HG03565 (cell line): ENCODE data around the gene NAA50.

Source experiments
- ATAC-seq: cut with Tn5 transposase; IDR thresholded peaks from one replicate; pipeline ENCODE4 v1.9.1; 2021; ENCODE audit warnings: mild to moderate bottlenecking, moderate library complexity; ENCODE audit not compliant: unreplicated experiment

NAA50 gene

GRCh38 chr3:113745756-113746547, at the start of gene NAA50:
Gene NAA50, minus strand, starts transcription at chr3:113746249. Its CDS starts 300 bp downstream, at chr3:113745949.
- peak; percentile 31 for ATAC-seq

- ATAC-seq: no peak
Measured at GRCh38 chr3:113795693-113796092, 49.6 kb upstream of the NAA50 start.

DNA sequence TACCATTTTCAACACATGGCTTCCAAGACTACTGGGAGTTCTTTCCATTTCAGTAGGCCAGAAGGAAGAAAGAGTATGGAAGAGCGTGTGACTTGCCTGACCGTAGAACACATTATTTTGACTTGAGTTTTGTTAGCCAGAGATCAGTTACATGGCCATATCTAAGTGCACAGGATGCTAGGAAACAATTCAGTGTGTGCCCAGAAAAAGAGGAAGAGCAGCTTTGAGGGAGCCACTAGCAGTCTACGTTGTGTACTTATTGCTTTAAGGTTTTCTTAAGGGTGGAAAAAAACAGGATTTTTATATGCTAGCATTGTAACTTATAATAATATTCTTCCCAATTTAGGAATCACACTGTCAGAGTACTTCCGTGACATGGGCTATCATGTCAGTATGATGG, 48.5 kb upstream of the NAA50 start:
- no peak for ATAC-seq

DNA sequence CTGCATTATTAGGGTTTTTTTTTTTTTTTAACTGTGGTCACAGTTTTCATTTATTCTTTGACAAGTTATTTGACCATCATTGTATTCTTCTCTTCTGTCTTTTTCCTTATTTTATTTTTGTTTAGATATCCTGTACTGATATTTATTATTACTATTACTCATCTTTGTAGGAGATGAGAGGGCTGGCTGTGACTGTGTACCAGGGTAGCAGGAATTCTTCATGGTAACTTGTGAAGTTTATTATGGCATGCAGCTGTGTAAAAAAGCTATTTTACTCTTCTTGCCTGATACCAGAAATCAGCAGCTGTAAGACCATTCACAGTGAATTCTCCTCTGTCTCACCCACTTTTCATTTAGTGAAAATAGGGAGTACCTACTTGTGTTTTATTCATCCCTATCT, 45.3 kb upstream of the NAA50 start:
- ATAC-seq: no peak

- no peak for ATAC-seq
Measured at GRCh38 chr3:113783980-113784379, 37.9 kb upstream of the NAA50 start.

DNA sequence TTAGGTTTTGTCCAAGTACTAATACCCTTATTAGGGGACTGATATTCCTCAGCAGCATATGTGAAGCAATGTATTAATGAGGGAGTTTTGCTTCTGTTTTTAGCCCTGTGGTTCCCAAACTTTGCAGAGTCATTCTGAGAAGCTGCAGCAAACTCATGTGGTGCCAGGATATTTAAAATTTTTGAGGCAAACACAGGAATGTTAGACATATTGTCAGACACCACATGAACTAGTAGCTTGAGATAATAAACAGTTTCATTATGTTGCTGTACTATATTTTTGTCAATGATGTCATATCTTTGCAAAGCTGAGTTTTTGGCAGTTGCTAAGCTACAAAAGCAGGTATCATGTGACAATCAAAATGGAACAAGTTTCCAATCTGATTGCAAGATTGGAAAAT, 37.4 kb upstream of the NAA50 start:
- ATAC-seq: peak; percentile 65

GRCh38 chr3:113776564-113776963, 30.5 kb upstream of the NAA50 start:
- ATAC-seq: no peak

GRCh38 chr3:113775516-113775915, 29.5 kb upstream of the NAA50 start:
- ATAC-seq: no peak

- ATAC-seq: no peak
Measured at GRCh38 chr3:113773381-113773780, 27.3 kb upstream of the NAA50 start.

GRCh38 chr3:113771993-113772392, 25.9 kb upstream of the NAA50 start:
- ATAC-seq: no peak

DNA sequence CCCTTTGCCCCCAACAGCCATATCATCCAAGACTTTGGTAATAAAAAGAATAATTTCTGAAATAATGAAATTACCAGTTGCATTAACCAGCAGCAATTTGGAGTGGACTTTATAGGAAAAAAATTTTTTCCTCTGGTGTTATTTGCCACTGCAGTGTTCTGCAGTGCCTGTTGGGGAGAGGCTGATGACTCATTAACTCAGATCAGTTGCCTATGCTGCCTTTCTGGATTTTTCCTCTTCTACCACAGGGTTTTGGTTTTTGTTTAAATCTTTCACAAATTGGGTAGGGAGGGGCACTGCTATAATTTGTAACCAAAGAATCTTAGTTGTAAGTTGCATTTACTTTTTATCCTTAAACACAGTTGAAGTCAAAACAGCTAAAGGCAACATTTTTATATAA, 23.5 kb upstream of the NAA50 start:
- ATAC-seq: no peak

DNA sequence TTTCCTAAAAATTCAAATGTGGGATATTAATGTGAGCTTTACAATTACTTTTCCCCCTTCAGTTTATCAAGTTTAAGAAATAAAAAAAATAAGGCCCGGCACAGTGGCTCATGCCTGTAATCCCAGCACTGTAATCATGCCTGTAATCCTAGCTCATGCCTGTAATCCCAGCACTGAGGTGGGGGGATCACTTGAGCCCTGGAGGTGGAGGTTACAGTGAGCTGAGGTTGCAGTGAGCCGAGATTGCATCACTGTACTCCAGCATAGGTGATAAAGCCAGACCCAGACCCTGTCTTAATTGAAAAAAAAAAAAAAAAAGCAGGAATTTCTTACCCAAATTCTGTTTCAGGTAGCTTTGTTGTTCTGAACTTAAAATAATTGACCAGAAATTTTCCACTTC, 18.6 kb upstream of the NAA50 start:
- no peak for ATAC-seq

DNA sequence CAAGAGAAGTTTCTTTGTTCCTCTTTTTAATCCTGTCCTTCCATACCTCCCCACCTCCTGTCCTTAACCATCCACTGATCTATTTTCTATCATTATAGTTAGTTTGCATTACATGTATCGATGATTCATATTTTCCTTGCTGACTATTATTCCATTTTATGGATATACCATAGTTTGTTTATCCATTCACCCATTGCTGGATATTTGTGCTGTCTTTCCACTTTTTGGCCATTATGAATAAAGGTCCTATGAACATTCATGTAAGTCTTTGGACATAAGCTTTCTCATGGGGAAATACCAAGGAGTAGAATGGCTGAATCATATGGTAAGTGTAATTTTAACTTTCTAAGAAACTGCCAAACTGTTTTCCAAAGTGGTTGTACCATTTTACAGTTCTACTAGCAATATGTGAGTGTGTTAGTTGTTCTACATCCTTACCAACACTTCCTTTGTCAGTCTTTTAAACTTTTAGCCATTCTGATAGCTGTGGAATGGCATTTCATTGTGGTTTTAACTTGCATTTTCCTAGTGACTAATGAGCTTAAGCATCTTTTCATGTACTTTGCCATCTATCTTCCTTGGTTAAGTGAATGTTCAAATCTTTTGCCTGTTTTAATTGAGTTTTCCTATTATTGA, 12.5 kb upstream of the NAA50 start:
- ATAC-seq: no peak

- ATAC-seq: no peak
Measured at GRCh38 chr3:113754494-113755159, 8.6 kb upstream of the NAA50 start.

GRCh38 chr3:113753376-113753985, 7.4 kb upstream of the NAA50 start:
- no peak for ATAC-seq

DNA sequence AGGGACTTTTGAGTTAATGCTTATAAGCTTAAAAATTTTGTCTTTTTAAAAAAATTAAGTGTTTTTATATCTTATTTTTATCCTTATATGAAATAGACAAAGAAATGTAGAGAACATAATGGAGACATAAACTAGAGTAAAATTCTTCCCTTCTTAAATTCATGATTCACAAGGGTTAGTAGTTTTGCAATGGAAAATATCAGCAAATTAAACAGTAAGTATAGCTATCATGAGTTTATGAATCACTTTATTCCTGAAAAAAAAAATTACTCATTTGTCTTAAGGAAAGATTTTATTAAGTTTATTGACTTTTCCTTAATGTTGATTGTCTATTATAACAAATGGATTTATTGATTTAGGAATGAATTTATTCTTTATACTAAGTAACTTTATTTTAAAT, 5.1 kb upstream of the NAA50 start:
- ATAC-seq: no peak

DNA sequence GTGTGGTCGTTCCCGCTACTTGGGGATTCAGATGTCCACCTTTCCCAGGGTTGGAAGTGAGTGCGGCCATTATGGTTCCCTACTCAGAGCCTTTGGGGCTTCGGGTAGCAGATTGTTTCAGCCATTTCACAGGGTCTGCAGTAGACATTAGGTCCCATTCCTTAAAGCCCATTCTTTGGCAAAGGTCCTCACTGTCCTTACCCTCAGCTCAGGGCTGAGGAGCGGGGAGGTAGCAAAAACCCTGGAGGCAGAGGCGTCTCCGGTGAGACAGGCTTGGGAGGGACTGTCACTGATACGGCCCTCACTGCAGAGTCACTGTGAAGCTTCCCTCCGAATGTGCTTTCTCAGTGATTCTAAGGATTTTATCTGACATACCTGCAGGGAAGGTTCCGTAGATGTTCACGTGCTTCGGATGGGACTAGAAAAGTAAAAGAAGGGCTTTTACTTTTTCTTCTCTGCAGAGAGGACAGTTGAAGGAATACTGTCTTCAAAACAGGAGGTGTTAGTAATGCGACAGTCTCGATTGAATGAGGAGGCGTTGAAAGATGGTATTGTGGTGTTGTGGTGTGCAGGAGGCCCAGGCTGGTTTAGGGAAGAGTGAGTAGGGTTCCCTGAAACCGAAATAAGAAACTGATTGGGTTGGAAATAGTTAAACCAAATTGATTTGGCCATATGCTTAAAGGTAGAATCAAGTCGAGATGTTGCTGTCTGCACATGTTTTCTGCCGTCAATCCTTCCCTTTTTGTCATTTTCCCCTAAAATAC, 1.4 kb upstream of the NAA50 start:
- ATAC-seq: no peak

DNA sequence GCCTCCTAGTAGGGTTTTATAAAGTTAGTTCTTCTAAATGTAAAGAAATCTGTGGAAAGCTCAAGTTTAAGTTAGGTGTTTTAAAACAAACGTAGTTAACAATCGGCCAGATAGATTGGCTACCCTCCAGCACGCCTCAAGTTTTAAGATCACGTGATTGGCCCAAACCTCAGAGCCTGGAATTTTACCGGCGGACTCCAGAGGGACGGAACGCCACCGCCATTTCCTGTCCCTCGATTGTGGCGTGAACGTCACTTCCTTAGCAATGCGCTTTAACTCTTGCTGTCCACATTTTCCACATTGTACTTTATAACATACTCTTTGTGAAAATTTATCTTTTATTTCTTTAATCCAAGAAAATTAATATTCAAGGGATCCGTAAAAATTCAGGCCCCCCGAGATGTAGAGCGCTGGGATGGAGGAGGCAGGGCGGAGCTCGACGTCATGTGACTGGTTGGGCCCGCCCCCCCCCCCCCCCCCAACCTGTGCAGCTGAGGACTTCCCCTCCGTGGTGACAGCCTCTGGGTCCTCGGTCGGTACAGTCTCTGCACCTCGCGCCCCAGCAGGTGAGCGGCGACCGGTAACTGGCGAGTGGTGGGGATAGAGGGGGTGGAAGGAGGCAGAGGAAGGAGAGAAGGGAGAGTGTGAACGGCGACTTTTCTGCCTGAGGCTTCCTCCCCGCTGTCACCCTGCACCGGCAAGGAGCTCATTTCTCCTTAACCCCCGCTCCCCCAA, 666 bp upstream of the NAA50 start, which contains the start of gene ATP6V1A:
TSS of gene ATP6V1A (plus strand) at position 488 of the 735 bp plus-strand sequence. CDS start 31,719 bp downstream, outside the sequence.
- ATAC-seq: peak; percentile 23

- peak; percentile 49 for ATAC-seq
Measured at GRCh38 chr3:113744941-113745755, 901 bp downstream of the NAA50 start.
